ENCODE measurements around the gene GPC1. TPM values are rescaled to one million over a fixed set of nuclear protein-coding genes. Genes with fewer than 3 reads are reported as not detected.

Gene GPC1
- total RNA-seq, 1 donor from 2014 or later = 14.2 TPM

GRCh38 chr2:240387669-240388358 is 47.6 kb upstream of the GPC1 start:
- Histone ChIP-seq H3K36me3 (no peaks in the 10 kb centered on the region), H3K9ac (no peak overlapping the region), H2AFZ (replicated peaks) (no peak overlapping the region), H3K4me2 (no peak overlapping the region), H3F3A (ENCODE audit: low read depth) (no peaks in the 10 kb centered on the region), H3K79me2 (ENCODE audit: low read depth) (no peaks in the 10 kb centered on the region), H4K20me1 (ENCODE audit: low read depth) (no peaks in the 10 kb centered on the region), H3K4me1 (no peaks in the 10 kb centered on the region), H3K4me3 (no peak overlapping the region), H3K27me3 (no peaks in the 10 kb centered on the region), H3K27ac (no peak overlapping the region), H3K9me3 (ENCODE audit: low read depth) (no peaks in the 10 kb centered on the region)
- TF ChIP-seq, protein P1, sequence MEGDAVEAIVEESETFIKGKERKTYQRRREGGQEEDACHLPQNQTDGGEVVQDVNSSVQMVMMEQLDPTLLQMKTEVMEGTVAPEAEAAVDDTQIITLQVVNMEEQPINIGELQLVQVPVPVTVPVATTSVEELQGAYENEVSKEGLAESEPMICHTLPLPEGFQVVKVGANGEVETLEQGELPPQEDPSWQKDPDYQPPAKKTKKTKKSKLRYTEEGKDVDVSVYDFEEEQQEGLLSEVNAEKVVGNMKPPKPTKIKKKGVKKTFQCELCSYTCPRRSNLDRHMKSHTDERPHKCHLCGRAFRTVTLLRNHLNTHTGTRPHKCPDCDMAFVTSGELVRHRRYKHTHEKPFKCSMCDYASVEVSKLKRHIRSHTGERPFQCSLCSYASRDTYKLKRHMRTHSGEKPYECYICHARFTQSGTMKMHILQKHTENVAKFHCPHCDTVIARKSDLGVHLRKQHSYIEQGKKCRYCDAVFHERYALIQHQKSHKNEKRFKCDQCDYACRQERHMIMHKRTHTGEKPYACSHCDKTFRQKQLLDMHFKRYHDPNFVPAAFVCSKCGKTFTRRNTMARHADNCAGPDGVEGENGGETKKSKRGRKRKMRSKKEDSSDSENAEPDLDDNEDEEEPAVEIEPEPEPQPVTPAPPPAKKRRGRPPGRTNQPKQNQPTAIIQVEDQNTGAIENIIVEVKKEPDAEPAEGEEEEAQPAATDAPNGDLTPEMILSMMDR (IDR thresholded peaks at IDR 0.05) = no peak
- TF ChIP-seq EZH2phosphoT487 (IDR thresholded peaks at IDR 0.05) = no peak
- TF ChIP-seq EZH2 (IDR thresholded peaks at IDR 0.05) = no peak
- Mint-ChIP-seq H3K4me3 (no peak overlapping the region), H3K36me3 (no peaks in the 10 kb centered on the region), H3K27me3 (ENCODE audit: insufficient read depth, low read depth) (peaks cover 7% of the 10 kb centered on the region), H3K4me1 (peaks cover 6% of the 10 kb centered on the region), H3K27ac (no peak overlapping the region), H3K9me3 (peaks cover 2% of the 10 kb centered on the region)
- DNase-seq (ENCODE audit: low spot score) = no peak

- no peaks in the 10 kb centered on the region for H3K36me3 Mint-ChIP-seq
Observed at GRCh38 chr2:240388471-240389301, 46.8 kb upstream of the GPC1 start.

GRCh38 chr2:240389302-240389805 is 46.1 kb upstream of the GPC1 start:
- H4K20me1 ChIP-seq (ENCODE audit: low read depth) = no peaks in the 10 kb centered on the region
- no peaks in the 10 kb centered on the region for H3K4me1 ChIP-seq
- no peak overlapping the region for H3K4me3 ChIP-seq
- no peaks in the 10 kb centered on the region for H3K9me3 ChIP-seq (ENCODE audit: low read depth)
- H3K36me3 ChIP-seq = no peaks in the 10 kb centered on the region
- H3K36me3 Mint-ChIP-seq = no peaks in the 10 kb centered on the region
- no peaks in the 10 kb centered on the region for H3F3A ChIP-seq (ENCODE audit: low read depth)
- no peak overlapping the region for H3K4me2 ChIP-seq
- H3K27ac Mint-ChIP-seq = no peak overlapping the region
- no peak overlapping the region for H3K9ac ChIP-seq
- peaks cover 6% of the 10 kb centered on the region for H3K4me1 Mint-ChIP-seq
- no peaks in the 10 kb centered on the region for H3K79me2 ChIP-seq (ENCODE audit: low read depth)
- no peak overlapping the region for H3K27ac ChIP-seq
- peaks cover 2% of the 10 kb centered on the region for H3K9me3 Mint-ChIP-seq
- H3K27me3 Mint-ChIP-seq (ENCODE audit: insufficient read depth, low read depth) = peaks cover 14% of the 10 kb centered on the region
- no peak for TF ChIP-seq EZH2phosphoT487 (IDR thresholded peaks at IDR 0.05)
- TF ChIP-seq, protein P1 (IDR thresholded peaks at IDR 0.05) = no peak
- TF ChIP-seq EZH2 (IDR thresholded peaks at IDR 0.05) = no peak
- DNase-seq (ENCODE audit: low spot score) = no peak
- H3K4me3 Mint-ChIP-seq = no peak overlapping the region
- H2AFZ ChIP-seq (replicated peaks) = no peak overlapping the region
- no peaks in the 10 kb centered on the region for H3K27me3 ChIP-seq

More at GRCh38 chr2:240388471-240389301, 46.8 kb upstream of the GPC1 start:
- Mint-ChIP-seq H3K4me1 (peaks cover 6% of the 10 kb centered on the region), H3K4me3 (no peak overlapping the region), H3K27ac (no peak overlapping the region), H3K9me3 (peaks cover 2% of the 10 kb centered on the region), H3K27me3 (ENCODE audit: insufficient read depth, low read depth) (peaks cover 12% of the 10 kb centered on the region)
- no peaks in the 10 kb centered on the region for H4K20me1 ChIP-seq (ENCODE audit: low read depth)
- no peaks in the 10 kb centered on the region for H3K4me1 ChIP-seq
- no peaks in the 10 kb centered on the region for H3K79me2 ChIP-seq (ENCODE audit: low read depth)
- no peak for DNase-seq (ENCODE audit: low spot score)
- no peak overlapping the region for H3K9ac ChIP-seq
- no peaks in the 10 kb centered on the region for H3F3A ChIP-seq (ENCODE audit: low read depth)
- no peak for TF ChIP-seq EZH2 (IDR thresholded peaks at IDR 0.05)
- TF ChIP-seq, protein P1 (IDR thresholded peaks at IDR 0.05) = no peak
- no peak for TF ChIP-seq EZH2phosphoT487 (IDR thresholded peaks at IDR 0.05)
- no peak overlapping the region for H3K27ac ChIP-seq
- no peaks in the 10 kb centered on the region for H3K36me3 ChIP-seq
- no peaks in the 10 kb centered on the region for H3K27me3 ChIP-seq
- H3K4me3 ChIP-seq = no peak overlapping the region
- H3K4me2 ChIP-seq = no peak overlapping the region
- no peaks in the 10 kb centered on the region for H3K9me3 ChIP-seq (ENCODE audit: low read depth)
- no peak overlapping the region for H2AFZ ChIP-seq (replicated peaks)

Data from neural progenitor cell (in vitro differentiated cells).